ENCODE measurements around the gene FAM98C. TPM values are rescaled to one million over a fixed set of nuclear protein-coding genes. Genes with fewer than 3 reads are reported as not detected.

Gene FAM98C
- total RNA-seq, 1 donor from 2014 or later = 25.2 TPM

DNA sequence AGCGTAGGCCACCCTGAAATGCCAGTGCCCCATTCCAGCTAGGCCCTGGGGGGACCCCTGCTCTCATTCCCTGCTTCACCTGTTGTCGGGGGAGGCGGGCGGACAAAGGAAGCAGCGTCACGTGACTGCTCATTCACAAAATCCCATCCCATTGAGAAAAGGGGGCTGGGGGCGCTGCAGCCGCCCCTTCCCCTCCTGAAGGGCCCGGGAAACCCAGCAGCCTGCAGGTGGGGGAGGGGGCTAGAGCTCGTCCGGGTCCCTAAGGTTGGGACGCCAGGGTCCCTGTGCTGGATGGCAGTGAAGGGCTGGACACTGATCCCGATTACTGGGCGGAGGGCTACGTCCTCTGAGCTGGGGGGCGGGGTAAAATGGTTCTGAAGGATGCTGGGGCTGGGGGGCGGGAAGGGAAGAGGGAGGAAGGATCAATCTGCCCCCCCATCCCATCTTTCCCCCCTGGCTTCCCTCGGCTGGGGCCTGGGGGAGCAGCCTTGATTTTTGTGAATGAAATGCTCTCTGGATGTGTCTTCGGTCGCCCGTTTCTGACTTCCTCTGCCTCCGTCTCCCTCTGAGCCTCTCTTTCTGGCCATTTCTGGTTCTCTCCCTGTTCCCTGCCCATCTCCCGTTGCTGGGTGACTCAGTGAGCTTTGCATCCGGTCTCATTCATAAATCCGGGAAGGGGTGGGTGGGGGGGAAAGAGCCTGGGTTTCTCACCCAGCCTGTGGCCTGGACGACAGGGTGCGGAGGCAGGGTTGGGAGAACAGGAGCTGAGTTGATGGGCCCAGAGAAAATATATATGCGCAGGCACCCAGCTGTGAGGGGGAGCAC, 13.6 kb upstream of the FAM98C start:
- TF ChIP-seq, protein P1, sequence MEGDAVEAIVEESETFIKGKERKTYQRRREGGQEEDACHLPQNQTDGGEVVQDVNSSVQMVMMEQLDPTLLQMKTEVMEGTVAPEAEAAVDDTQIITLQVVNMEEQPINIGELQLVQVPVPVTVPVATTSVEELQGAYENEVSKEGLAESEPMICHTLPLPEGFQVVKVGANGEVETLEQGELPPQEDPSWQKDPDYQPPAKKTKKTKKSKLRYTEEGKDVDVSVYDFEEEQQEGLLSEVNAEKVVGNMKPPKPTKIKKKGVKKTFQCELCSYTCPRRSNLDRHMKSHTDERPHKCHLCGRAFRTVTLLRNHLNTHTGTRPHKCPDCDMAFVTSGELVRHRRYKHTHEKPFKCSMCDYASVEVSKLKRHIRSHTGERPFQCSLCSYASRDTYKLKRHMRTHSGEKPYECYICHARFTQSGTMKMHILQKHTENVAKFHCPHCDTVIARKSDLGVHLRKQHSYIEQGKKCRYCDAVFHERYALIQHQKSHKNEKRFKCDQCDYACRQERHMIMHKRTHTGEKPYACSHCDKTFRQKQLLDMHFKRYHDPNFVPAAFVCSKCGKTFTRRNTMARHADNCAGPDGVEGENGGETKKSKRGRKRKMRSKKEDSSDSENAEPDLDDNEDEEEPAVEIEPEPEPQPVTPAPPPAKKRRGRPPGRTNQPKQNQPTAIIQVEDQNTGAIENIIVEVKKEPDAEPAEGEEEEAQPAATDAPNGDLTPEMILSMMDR (conservative IDR thresholded peaks at IDR 0.05) = no peak
- Mint-ChIP-seq H3K27ac (peak overlapping the region; percentile 69), H3K4me3 (peak overlapping the region; percentile 88), H3K4me1 (ENCODE audit: unreplicated experiment) (peaks cover 9% of the 10 kb centered on the region), H3K27me3 (peaks cover 45% of the 10 kb centered on the region), H3K9me3 (no peaks in the 10 kb centered on the region), H3K36me3 (peaks cover 17% of the 10 kb centered on the region)
- no peak for DNase-seq (ENCODE audit: extremely low spot score, unreplicated experiment)

DNA sequence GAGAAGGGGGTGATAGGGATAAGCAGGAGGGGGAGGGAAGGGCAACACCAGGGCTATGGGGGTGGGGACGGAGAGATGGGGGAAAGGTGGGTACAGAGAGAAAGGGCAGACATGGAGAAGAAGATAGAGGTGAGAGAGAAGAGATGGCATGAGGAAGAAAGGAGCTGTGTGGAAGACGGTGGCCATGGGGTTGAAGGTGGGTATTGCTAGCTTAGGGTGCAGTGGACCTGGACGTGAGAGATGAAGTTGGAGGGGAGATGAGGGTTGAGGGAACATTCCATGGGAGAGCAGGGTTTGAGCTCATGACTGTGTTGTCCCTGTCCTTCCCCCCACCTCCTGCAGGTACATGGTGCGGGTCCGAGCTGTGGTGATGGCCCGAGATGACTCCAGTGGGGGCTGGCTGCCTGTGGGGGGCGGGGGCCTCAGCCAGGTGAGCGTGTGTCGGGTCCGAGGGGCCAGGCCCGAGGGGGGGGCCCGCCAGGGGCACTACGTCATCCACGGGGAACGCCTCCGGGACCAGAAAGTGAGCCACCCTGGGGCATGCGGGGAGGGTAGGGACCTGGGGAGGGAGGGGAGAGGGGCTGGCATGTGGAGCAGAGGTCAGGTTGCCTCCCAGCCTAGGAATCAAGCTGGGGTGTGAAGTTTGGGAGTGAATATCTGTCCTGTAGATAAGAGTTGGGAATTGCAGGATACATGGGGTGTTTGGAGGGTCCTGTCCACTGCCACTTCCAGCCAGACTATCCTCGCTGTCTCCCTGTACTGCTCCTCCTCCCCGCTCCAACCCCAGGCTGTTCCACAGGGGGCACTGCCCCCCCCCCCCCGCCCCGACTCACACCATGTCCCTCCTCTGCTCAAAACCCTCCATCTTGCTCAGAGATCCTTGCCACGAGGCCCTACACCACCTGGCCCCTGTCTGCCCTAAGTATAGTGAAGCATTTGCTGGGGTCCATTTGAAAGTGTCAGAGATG, 12.7 kb upstream of the FAM98C start:
- peak overlapping the region; percentile 88 for H3K4me3 Mint-ChIP-seq
- DNase-seq (ENCODE audit: extremely low spot score, unreplicated experiment) = no peak
- no peaks in the 10 kb centered on the region for H3K9me3 Mint-ChIP-seq
- peaks cover 48% of the 10 kb centered on the region for H3K27me3 Mint-ChIP-seq
- peak overlapping the region; percentile 55 for H3K27ac Mint-ChIP-seq
- peaks cover 17% of the 10 kb centered on the region for H3K36me3 Mint-ChIP-seq
- peaks cover 9% of the 10 kb centered on the region for H3K4me1 Mint-ChIP-seq (ENCODE audit: unreplicated experiment)
- TF ChIP-seq, protein P1 (conservative IDR thresholded peaks at IDR 0.05) = no peak

DNA sequence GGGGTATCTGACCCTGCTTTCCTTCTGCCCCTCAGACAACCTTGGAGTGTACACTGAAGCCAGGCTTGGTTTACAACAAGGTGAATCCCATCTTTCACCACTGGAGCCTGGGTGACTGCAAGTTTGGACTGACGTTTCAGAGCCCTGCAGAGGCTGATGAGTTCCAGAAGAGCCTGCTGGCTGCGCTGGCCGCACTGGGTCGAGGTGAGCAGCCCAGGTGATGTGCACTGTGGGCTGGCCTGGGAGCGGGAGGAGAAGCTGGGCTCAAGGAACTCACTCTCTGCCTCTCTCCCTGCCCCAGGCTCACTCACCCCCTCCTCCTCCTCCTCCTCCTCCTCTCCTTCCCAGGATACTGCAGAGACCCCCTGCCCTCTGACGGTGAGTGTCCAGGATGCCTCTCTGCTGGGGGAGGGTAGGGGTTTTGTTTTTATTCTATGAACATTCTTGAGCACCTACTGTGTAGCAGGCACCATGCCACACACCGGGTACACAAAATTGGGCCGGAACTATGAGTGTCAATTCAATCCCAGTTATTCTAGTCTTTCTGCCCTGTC, 10.9 kb upstream of the FAM98C start:
- TF ChIP-seq, protein P1 (conservative IDR thresholded peaks at IDR 0.05) = no peak
- H3K4me1 Mint-ChIP-seq (ENCODE audit: unreplicated experiment) = peaks cover 9% of the 10 kb centered on the region
- no peak overlapping the region for H3K27ac Mint-ChIP-seq
- no peaks in the 10 kb centered on the region for H3K9me3 Mint-ChIP-seq
- no peak for DNase-seq (ENCODE audit: extremely low spot score, unreplicated experiment)
- H3K27me3 Mint-ChIP-seq = peaks cover 54% of the 10 kb centered on the region
- H3K4me3 Mint-ChIP-seq = no peak overlapping the region
- H3K36me3 Mint-ChIP-seq = peaks cover 22% of the 10 kb centered on the region

DNA sequence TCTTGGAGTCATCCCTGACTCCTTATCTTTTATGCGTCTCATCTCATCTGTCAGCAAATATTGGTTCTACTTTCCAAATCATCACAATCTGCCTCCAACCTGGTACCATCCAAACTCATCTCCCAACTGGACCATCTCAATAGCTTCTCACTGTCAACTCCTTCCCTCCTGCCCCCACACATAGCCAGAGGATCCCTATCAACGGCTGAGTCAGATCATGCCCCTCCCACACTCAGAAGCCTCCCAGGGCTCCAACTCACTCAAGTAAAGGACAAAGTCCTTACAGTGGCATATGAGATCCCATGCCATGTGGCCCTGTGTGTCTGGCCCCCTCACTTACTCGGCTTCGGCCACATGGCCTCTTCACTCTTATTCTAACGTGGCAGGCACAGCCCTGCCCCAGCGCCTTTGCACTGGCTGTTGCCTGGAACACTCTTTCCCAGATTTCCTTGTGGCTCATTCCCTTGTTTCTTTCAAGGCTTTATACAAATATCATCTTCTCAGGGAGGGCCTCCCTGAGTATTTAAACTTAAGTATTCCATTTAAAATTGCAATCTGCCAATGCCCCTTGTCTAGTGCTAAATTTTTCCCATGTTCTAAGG, 10.1 kb upstream of the FAM98C start:
- no peaks in the 10 kb centered on the region for H3K9me3 Mint-ChIP-seq
- TF ChIP-seq, protein P1 (conservative IDR thresholded peaks at IDR 0.05) = no peak
- H3K36me3 Mint-ChIP-seq = peaks cover 18% of the 10 kb centered on the region
- DNase-seq (ENCODE audit: extremely low spot score, unreplicated experiment) = no peak
- peak overlapping the region; percentile 58 for H3K27ac Mint-ChIP-seq
- H3K27me3 Mint-ChIP-seq = peaks cover 54% of the 10 kb centered on the region
- peak overlapping the region; percentile 26 for H3K4me3 Mint-ChIP-seq
- peaks cover 4% of the 10 kb centered on the region for H3K4me1 Mint-ChIP-seq (ENCODE audit: unreplicated experiment)

DNA sequence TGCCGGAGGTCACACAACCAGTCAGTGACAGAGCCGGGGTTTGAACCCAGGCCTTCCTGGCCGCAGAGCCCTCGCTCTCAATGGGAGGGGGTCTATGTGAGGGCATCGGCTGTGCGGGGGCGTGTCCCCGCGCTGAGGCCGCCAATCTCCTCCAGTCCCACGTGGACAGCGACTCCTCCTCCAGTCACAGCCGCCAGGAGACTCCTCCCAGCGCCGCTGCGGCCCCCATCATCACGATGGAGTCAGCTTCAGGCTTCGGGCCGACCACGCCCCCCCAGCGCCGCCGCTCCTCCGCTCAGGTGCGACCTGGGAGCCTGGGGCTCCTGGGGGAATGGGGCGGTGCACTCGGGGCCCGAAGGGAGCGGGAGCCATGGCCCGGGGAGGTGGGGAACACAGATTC, 8.4 kb upstream of the FAM98C start:
- Mint-ChIP-seq H3K27ac (no peak overlapping the region), H3K27me3 (peaks cover 51% of the 10 kb centered on the region), H3K4me1 (ENCODE audit: unreplicated experiment) (no peaks in the 10 kb centered on the region), H3K36me3 (peaks cover 18% of the 10 kb centered on the region), H3K4me3 (no peak overlapping the region), H3K9me3 (no peaks in the 10 kb centered on the region)
- TF ChIP-seq, protein P1 (conservative IDR thresholded peaks at IDR 0.05) = no peak
- no peak for DNase-seq (ENCODE audit: extremely low spot score, unreplicated experiment)
